AG04449 (cell line): ENCODE measurements around the gene DOCK2.
"Not testable (repeated sequence)": the region's sequence is repeated elsewhere in the genome, so short reads cannot be mapped to it uniquely, and the experiment has no call there.

ENCODE experiments used
- CTCF ChIA-PET: fragments of 350-600 bp; formaldehyde crosslinking; extraction: SDS; loops from one replicate; lab custom pipeline; 2021; ENCODE audit warnings: antibody characterized with exemption; lab: Yijun Ruan, JAX
- POLR2A ChIA-PET: fragments of 400-600, 350-600 bp; formaldehyde crosslinking; extraction: SDS; loops from one replicate; lab custom pipeline; 2020; ENCODE audit warnings: antibody characterized with exemption, inconsistent platforms; lab: Yijun Ruan, JAX
- DNase-seq: peaks from one replicate; pipeline ENCODE4 v3.0.0-alpha.2; 2010; ENCODE audit warnings: low read depth, low spot score
- H3K4me3 ChIP-seq: 2 replicates; pipeline ENCODE4 v1.5.1; 2011; ENCODE audit warnings: low read depth, mild to moderate bottlenecking, control low read depth, low read length
- TF ChIP-seq, protein P1 (sequence below): IDR thresholded peaks from one replicate; pipeline ENCODE4 v1.5.1; 2011; ENCODE audit warnings: mild to moderate bottlenecking, moderate library complexity, low read length, control low read depth, inconsistent platforms; ENCODE audit not compliant: insufficient read depth; ENCODE audit errors: missing control alignments

Gene DOCK2

DNA sequence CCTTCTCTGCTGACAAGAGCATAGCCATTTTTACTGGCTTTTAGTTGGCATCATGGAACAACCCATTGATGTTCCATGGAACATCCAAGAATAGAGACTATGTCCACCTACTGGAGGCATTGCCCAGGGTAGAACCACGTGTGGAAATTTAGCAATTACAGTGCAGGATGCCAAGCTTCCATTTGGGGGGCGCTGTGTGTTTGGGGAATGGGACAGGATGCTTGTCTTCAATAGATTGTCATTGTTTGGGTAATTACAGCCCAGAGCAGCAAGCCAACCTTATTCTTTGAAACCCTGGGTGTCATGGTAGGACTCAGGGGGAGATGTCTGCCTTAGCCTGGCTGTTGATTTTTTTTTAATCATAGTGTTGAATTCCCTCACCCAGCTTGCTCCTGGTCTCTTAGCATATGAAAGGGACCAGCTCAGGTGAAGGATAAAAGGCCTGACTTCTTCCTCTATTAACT, 171.1 kb downstream of the DOCK2 start:
- CTCF ChIA-PET, result no interaction called here

DNA sequence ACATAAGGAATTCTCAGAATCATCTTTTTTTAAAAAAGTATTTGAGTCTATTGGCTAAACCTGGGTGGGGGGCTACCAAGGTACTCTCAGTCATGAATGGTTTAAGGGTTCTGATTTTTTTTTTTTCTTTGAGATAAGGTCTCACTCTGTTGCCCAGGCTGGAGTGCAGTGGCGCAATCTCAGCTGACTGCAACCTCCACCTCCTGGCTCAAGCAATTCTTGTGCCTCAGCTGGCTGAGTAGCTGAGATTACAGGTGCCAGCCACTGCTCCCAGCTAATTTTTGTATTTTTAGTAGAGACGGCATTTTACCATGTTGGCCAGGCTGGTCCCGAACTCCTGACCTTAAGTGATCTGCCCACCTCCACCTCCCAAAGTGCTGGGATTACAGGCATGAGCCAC, 171.8 kb downstream of the DOCK2 start:
- not testable (repeated sequence) for H3K4me3 ChIP-seq

More for the DNA sequence above, 171.1 kb downstream of the DOCK2 start:
- no peak overlapping the region for H3K4me3 ChIP-seq
- no peak for DNase-seq
- TF ChIP-seq, protein P1, sequence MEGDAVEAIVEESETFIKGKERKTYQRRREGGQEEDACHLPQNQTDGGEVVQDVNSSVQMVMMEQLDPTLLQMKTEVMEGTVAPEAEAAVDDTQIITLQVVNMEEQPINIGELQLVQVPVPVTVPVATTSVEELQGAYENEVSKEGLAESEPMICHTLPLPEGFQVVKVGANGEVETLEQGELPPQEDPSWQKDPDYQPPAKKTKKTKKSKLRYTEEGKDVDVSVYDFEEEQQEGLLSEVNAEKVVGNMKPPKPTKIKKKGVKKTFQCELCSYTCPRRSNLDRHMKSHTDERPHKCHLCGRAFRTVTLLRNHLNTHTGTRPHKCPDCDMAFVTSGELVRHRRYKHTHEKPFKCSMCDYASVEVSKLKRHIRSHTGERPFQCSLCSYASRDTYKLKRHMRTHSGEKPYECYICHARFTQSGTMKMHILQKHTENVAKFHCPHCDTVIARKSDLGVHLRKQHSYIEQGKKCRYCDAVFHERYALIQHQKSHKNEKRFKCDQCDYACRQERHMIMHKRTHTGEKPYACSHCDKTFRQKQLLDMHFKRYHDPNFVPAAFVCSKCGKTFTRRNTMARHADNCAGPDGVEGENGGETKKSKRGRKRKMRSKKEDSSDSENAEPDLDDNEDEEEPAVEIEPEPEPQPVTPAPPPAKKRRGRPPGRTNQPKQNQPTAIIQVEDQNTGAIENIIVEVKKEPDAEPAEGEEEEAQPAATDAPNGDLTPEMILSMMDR, result no peak
- POLR2A ChIA-PET, result no interaction called here

DNA sequence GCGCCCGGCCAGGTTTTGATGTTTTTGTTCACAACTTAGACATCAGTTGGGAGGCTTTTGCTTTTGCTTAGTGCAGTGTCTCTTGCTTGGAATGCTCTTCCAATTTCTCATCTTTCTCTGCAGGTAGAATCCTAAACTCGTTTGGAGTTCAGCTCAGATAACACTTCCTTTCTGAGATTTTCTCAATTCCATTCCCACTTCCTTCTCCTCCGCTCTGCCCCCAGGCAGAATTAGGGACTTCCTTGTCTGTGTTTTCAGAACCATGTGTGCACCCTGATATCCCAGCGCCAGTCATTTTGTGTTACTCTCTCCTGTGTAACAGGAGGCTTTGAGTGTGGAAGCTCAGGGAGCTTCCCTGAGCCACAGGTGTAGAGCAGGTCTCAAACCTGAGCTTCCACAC, 172.2 kb downstream of the DOCK2 start:
- TF ChIP-seq, protein P1, result no peak
- ChIA-PET CTCF (interaction anchor here (0.6 kb wide), 1 partner anchor 239 kb away, joined by 3 read pairs; no protein-coding TSS in a partner anchor), POLR2A (no interaction called here)
- no peak overlapping the region for H3K4me3 ChIP-seq
- no peak for DNase-seq

More for the DNA sequence above, 171.8 kb downstream of the DOCK2 start:
- CTCF ChIA-PET, DNase-seq, POLR2A ChIA-PET: not testable (repeated sequence)

DNA sequence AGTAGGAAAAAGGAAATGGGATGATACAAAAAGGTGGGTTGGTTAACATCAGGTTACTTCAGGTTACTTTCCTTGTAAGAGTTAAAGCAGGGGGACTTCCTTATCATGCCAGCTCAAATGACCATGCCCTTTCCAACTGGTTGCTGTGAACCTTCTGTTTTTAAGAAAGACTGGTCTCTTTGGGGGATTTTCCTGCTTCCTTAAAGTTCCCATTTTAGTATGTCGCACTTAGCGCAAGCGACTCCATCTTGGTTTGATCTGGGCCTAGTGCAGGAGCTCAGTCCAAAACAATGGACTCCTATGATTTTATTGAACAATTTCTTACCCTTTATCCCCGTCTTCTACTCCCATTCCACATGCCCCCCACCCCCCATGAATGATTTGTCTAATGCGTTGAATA, 173.4 kb downstream of the DOCK2 start:
- CTCF ChIA-PET, result interaction anchor here (0.8 to 1.1 kb wide), 2 partner anchors 13 to 170 kb away, joined by 3 read pairs; partner anchors contain the start of gene INSYN2B
- TF ChIP-seq, protein P1, result no peak
- no peak for DNase-seq
- POLR2A ChIA-PET, result interaction anchor here (1.0 kb wide), 1 partner anchor 161 kb away, joined by 3 read pairs; no protein-coding TSS in a partner anchor
- no peak overlapping the region for H3K4me3 ChIP-seq

- ChIA-PET CTCF (interaction anchor here (0.8 to 1.1 kb wide), 2 partner anchors 13 to 170 kb away, joined by 3 read pairs; partner anchors contain the start of gene INSYN2B), POLR2A (no interaction called here)
- no peak for DNase-seq
- TF ChIP-seq, protein P1, result no peak
- H3K4me3 ChIP-seq, result no peak overlapping the region
Observed at GRCh38 chr5:169811023-169811422, 173.9 kb downstream of the DOCK2 start.

DNA sequence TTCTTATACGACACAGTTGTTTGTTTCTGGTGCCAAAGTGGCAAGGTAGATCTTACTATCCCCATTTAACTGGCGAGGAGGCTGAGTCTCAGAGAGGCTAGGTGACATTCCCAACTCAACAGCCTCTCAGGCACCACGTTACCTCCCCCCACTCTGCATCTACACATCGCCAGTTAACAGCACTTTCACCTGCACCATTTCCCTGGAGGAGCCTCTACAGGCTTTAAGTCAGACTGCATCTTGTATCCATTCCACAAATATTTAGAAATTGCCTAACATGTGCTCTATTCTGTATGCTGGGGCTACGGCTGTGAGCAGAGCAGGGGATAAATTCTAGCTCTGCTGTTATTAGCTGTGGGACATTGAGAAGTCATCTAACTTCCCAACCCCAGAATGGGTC, 174.6 kb downstream of the DOCK2 start:
- TF ChIP-seq, protein P1, result no peak
- no peak for DNase-seq
- ChIA-PET POLR2A (no interaction called here), CTCF (no interaction called here)
- no peak overlapping the region for H3K4me3 ChIP-seq

GRCh38 chr5:169812786-169813185, 175.7 kb downstream of the DOCK2 start:
- DNase-seq, result no peak
- CTCF ChIA-PET, result interaction anchor here (1.6 kb wide), 1 partner anchor 111 kb away, joined by 3 read pairs; no protein-coding TSS in a partner anchor
- no peak overlapping the region for H3K4me3 ChIP-seq
- TF ChIP-seq, protein P1, result no peak
- POLR2A ChIA-PET, result no interaction called here
